ENCODE data around the gene MTRFR. TPM values are rescaled to one million over a fixed set of nuclear protein-coding genes. Genes with fewer than 3 reads are reported as not detected.
"Not testable (repeated sequence)": the region's sequence is repeated elsewhere in the genome, so short reads cannot be mapped to it uniquely, and the experiment has no call there.

MTRFR gene
- total RNA-seq, 2 experiments from 2014 or later, result 28.2 to 30.0 TPM

- ChIA-PET CTCF (interaction anchor here (1.0 to 5.4 kb wide), 14 partner anchors 8 to 439 kb away, joined by 3 to 34 read pairs (median 6); partner anchors contain the start of genes ARL6IP4 and KMT5A), POLR2A (interaction anchor here (0.5 to 3.2 kb wide), 51 partner anchors 9 to 966 kb away, joined by 3 to 80 read pairs (median 4); partner anchors contain the start of genes ATP6V0A2, DDX55, KMT5A and KNTC1)
- Mint-ChIP-seq H3K4me3 (peak overlapping the region; percentile 97), H3K9me3 (ENCODE audit: insufficient read depth) (no peaks in the 10 kb centered on the region), H3K27me3 (ENCODE audit: low read depth) (no peaks in the 10 kb centered on the region), H3K27ac (peak overlapping the region; percentile 97), H3K4me1 (ENCODE audit: low read depth) (peaks cover 65% of the 10 kb centered on the region), H3K36me3 (ENCODE audit: low read depth) (peaks cover 56% of the 10 kb centered on the region)
- ATAC-seq (no peak), DNase-seq (no peak)
Measured at GRCh38 chr12:123232472-123232806, 797 bp upstream of the MTRFR start.

DNA sequence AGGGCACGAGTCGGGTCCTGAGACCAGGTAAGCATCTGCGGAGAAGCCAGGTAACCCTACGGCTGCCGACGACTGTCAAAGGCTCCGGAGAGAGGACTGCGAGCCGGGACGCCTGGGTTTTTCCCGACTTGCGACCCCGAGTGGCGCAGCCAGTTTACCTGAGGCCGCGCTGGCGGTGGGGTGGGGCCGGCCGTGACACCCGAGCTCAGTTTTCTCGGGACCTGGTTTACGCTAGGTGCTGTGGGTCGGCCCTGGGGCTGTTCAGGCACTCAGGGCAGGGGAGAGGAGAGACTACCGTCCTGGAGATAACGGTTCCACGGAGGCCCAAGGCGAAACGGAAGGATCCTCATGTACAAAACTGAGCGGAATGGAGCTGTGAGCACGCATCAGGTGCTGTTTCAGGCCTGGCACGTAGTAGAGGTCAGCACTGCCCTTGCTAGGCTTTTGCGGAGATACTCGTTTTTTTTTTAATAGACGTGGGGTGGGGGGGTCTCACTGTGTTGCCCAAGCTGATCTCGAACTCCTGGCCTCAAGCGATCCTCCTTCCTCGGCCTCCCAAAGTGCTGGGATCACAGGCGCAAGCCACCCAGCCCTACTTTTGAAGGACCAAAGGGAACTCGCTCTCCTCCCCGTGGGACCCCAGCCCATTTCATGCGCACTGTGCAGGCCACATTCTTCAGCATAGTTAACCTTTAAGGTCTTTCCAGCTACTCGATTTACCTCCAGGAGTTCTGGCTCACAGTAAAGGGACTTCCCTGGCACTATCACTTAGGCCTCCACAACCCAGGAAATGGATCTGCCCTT lies 471 bp downstream of the MTRFR start:
- Mint-ChIP-seq H3K27ac (peak overlapping the region; percentile 97), H3K4me3 (peak overlapping the region; percentile 97), H3K9me3 (ENCODE audit: insufficient read depth) (no peaks in the 10 kb centered on the region), H3K27me3 (ENCODE audit: low read depth) (no peaks in the 10 kb centered on the region), H3K4me1 (ENCODE audit: low read depth) (peaks cover 66% of the 10 kb centered on the region), H3K36me3 (ENCODE audit: low read depth) (peaks cover 53% of the 10 kb centered on the region)
- DNase-seq, result peak; percentile 33
- ChIA-PET CTCF (interaction anchor here (0.6 to 5.4 kb wide), 12 partner anchors 8 to 348 kb away, joined by 3 to 34 read pairs (median 6); partner anchors contain the start of gene ARL6IP4), POLR2A (interaction anchor here (0.6 to 3.2 kb wide), 33 partner anchors 9 to 734 kb away, joined by 3 to 80 read pairs (median 7); partner anchors contain the start of genes DDX55, KMT5A, KNTC1 and OGFOD2)
- peak; percentile 24 for ATAC-seq

DNA sequence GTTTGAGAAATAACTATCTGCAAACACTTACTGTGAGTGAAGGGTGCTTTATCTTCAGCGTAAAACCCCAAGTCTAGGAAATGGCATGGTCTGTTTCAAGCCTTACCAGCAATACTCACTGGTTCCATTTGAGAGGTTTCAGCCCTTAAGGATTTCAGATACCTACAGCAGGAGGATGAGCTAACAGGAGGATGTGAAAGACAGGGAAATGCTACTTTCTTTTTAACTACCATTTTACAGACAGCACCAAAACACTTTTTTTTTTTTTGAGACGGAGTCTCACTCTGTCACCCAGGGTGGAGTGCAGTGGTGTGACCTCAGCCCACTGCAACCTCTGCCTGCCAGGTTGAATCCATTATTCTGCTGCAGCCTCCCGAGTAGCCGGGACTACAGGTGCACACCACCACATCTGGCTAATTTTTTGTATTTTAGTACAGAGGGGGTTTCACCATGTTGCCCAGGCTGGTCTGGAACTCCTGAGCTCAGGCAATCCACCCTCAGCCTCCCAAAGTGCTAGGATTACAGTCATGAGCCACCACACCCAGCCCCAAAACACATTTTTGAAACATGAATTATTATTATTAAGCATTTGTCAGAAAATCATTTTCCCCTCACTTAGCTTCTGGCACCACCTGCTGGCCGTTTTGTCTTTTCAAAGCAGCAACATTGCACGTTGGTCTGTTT lies 4.6 kb downstream of the MTRFR start:
- Mint-ChIP-seq H3K27me3 (ENCODE audit: low read depth) (no peaks in the 10 kb centered on the region), H3K36me3 (ENCODE audit: low read depth) (peaks cover 57% of the 10 kb centered on the region), H3K4me3 (peak overlapping the region; percentile 59), H3K9me3 (ENCODE audit: insufficient read depth) (no peaks in the 10 kb centered on the region), H3K27ac (peak overlapping the region; percentile 91), H3K4me1 (ENCODE audit: low read depth) (peaks cover 58% of the 10 kb centered on the region)
- ATAC-seq (no peak), DNase-seq (peak; percentile 83)
- ChIA-PET POLR2A (interaction anchor here (0.6 to 2.2 kb wide), 7 partner anchors 14 to 268 kb away, joined by 3 to 10 read pairs (median 3); partner anchors contain the start of genes ARL6IP4, OGFOD2 and SBNO1), CTCF (interaction anchor here (0.6 to 3.4 kb wide), 69 partner anchors 10 to 381 kb away, joined by 3 to 80 read pairs (median 4); partner anchors contain the start of genes ABCB9, ARL6IP4, OGFOD2 and TMED2)

DNA sequence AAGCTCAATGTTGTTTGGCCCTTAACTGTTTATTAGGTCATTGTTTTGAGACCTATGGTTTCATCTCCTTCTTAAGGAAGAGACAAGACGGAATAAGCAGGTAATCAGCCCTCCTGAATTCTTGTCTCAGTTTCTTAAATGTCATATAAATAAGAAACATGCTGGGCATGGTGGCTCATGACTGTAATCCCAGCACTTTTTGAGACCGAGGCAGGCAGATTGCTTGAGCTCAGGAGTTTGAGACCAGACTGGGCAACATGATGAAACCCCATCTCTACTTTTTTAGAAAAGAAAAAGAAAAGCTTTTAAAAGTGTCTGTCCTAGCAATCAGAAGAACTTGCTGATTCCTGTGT lies 5.1 kb downstream of the MTRFR start:
- Mint-ChIP-seq H3K9me3 (ENCODE audit: insufficient read depth) (no peaks in the 10 kb centered on the region), H3K36me3 (ENCODE audit: low read depth) (peaks cover 52% of the 10 kb centered on the region), H3K4me1 (ENCODE audit: low read depth) (peaks cover 59% of the 10 kb centered on the region), H3K27ac (peak overlapping the region; percentile 91), H3K4me3 (no peak overlapping the region), H3K27me3 (ENCODE audit: low read depth) (no peaks in the 10 kb centered on the region)
- POLR2A ChIA-PET, result interaction anchor here (0.8 to 2.2 kb wide), 6 partner anchors 15 to 268 kb away, joined by 3 to 10 read pairs (median 3); partner anchors contain the start of genes ARL6IP4, OGFOD2 and SBNO1
- DNase-seq, result no peak
- CTCF ChIA-PET, result interaction anchor here (0.7 to 3.4 kb wide), 62 partner anchors 10 to 380 kb away, joined by 3 to 80 read pairs (median 5); partner anchors contain the start of genes ABCB9, ARL6IP4, OGFOD2 and TMED2
- ATAC-seq, result no peak

DNA sequence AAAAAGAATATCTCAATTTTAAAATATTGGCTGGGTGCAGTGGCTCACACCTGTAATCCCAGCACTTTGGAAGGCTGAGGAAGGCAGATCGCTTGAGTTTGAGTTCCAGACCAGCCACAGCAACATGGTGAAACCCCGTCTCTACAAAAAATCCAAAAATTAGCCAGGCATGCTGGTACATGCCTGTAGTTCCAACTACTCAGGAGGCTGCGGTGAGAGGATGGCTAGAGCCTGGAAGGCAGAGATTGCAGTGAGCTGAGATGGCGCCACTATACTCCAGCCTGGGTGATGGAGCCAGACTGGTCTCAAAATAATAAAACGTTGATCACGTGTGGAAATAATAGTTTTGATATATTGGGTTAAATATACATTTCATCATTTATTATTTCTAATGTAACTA lies 5.7 kb downstream of the MTRFR start:
- H3K27ac Mint-ChIP-seq, result no peak overlapping the region
- no peaks in the 10 kb centered on the region for H3K27me3 Mint-ChIP-seq (ENCODE audit: low read depth)
- ChIA-PET POLR2A (interaction anchor here (1.1 to 2.2 kb wide), 2 partner anchors 16 to 269 kb away, joined by 3 to 10 read pairs; no protein-coding TSS in a partner anchor), CTCF (interaction anchor here (0.8 to 3.4 kb wide), 37 partner anchors 9 to 380 kb away, joined by 3 to 80 read pairs (median 6); partner anchors contain the start of genes ABCB9, OGFOD2 and TMED2)
- H3K4me1 Mint-ChIP-seq (ENCODE audit: low read depth), result peaks cover 61% of the 10 kb centered on the region
- H3K36me3 Mint-ChIP-seq (ENCODE audit: low read depth), result peaks cover 50% of the 10 kb centered on the region
- DNase-seq, result no peak
- no peak for ATAC-seq
- no peaks in the 10 kb centered on the region for H3K9me3 Mint-ChIP-seq (ENCODE audit: insufficient read depth)
- H3K4me3 Mint-ChIP-seq, result no peak overlapping the region

DNA sequence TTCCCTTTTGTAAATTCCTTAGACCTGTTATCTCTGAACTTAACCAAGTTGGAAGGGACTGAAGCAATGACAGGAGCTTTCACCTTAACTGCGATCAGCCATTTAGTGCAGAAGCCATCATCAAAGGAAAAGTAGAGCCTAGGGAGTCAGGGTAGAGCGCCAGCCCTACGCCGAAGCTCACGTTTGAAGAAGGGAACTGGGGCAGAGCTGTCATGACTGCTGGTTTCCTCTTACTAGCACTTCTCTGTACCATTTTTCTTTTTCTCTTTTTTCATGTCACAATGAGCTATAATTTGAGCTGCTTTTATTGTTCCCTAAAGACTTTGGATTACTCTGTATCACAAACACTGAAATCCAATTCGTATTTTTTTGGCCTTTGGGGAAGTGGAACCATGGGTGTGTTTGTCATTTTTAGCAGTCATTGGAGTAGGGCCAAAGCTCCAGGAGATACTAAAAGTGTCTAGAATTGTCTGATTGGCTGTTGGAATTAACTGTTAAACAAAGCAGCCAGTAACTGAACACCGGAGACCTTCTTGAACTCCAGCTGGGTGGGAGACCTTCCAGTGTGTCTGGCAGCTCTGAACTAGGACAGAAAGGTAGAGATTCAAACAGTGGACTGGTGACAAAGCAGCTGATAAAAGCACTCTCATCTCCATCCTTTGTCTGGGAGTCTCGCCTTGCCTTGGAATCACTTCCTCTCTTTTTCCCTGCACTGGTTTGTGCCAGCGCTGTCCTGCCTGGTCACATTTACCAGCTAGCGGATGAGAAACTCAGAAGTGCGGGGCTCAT lies 9.1 kb downstream of the MTRFR start:
- ChIA-PET POLR2A (interaction anchor here (0.7 to 3.3 kb wide), 3 partner anchors 9 to 267 kb away, joined by 3 to 21 read pairs (median 4); partner anchors contain the start of genes MPHOSPH9, MTRFR and OGFOD2), CTCF (interaction anchor here (1.0 to 3.5 kb wide), 8 partner anchors 10 to 448 kb away, joined by 3 to 24 read pairs (median 3); partner anchors contain the start of genes MPHOSPH9 and MTRFR)
- no peaks in the 10 kb centered on the region for H3K27me3 Mint-ChIP-seq (ENCODE audit: low read depth)
- DNase-seq, result no peak
- H3K36me3 Mint-ChIP-seq (ENCODE audit: low read depth), result peaks cover 46% of the 10 kb centered on the region
- H3K4me1 Mint-ChIP-seq (ENCODE audit: low read depth), result peaks cover 48% of the 10 kb centered on the region
- H3K9me3 Mint-ChIP-seq (ENCODE audit: insufficient read depth), result no peaks in the 10 kb centered on the region
- no peak for ATAC-seq
- no peak overlapping the region for H3K4me3 Mint-ChIP-seq
- peak overlapping the region; percentile 73 for H3K27ac Mint-ChIP-seq

DNA sequence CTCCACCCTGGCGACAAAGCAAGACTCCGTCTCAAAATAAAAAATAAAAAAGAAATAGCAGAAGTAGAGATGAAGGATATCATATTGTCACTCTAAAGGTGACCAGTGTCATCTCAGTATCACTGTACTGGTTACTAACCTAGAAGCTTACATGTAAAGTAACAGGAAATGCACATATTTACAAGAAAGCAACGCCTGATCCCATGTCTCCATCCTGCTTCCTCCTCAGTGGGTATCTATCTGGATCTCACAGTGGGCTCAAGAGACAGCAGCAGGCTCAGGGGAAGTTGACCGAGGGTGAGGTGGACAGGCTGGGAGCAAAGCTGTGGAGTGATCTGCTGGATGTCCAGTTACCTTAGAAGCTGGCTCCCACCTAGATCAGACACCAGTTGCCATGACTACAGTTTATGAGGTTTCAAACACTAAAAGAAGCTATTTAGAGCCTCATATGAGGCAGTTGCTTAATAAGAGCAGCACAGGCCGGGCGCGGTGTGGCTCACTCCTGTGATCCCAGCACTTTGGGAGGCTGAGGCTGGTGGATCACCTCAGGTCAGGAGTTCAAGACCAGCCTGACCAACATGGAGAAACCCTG lies 10.5 kb downstream of the MTRFR start:
- Mint-ChIP-seq H3K36me3 (ENCODE audit: low read depth) (peaks cover 49% of the 10 kb centered on the region), H3K27ac (peak overlapping the region; percentile 62), H3K4me3 (no peak overlapping the region), H3K9me3 (ENCODE audit: insufficient read depth) (no peaks in the 10 kb centered on the region), H3K4me1 (ENCODE audit: low read depth) (peaks cover 49% of the 10 kb centered on the region), H3K27me3 (ENCODE audit: low read depth) (no peaks in the 10 kb centered on the region)
- peak; percentile 34 for ATAC-seq
- ChIA-PET POLR2A (interaction anchor here (1.2 to 3.3 kb wide), 2 partner anchors 11 to 42 kb away, joined by 3 to 21 read pairs; partner anchors contain the start of genes MPHOSPH9 and MTRFR), CTCF (interaction anchor here (3.5 kb wide), 1 partner anchor 11 kb away, joined by 24 read pairs; the partner anchor contains the start of genes MPHOSPH9 and MTRFR)
- DNase-seq, result no peak

DNA sequence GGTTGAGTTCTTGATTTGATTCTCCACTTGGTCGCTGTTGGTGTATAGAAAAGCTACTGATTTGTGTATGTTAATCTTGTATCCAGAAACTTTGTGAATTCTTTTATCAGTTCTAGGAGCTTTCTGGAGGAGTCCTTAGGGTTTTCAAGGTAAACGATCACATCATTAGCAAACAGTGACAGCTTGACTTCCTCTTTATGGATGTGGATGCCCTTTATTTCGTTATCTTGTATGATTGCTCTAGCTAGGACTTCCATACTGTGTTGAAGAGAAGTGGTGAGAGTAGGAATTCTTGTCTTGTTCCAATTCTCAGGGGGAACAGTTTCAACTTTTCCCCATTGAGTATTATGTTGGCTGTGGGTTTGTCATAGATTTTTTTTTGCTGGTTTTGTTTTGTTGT lies 12.4 kb downstream of the MTRFR start:
- no peak overlapping the region for H3K27ac Mint-ChIP-seq
- DNase-seq (no peak), ATAC-seq (no peak)
- peaks cover 51% of the 10 kb centered on the region for H3K36me3 Mint-ChIP-seq (ENCODE audit: low read depth)
- H3K4me3 Mint-ChIP-seq, result no peak overlapping the region
- no peaks in the 10 kb centered on the region for H3K27me3 Mint-ChIP-seq (ENCODE audit: low read depth)
- ChIA-PET POLR2A (no interaction called here), CTCF (no interaction called here)
- peaks cover 58% of the 10 kb centered on the region for H3K4me1 Mint-ChIP-seq (ENCODE audit: low read depth)
- no peaks in the 10 kb centered on the region for H3K9me3 Mint-ChIP-seq (ENCODE audit: insufficient read depth)

GRCh38 chr12:123248129-123248528 lies 14.9 kb downstream of the MTRFR start:
- ChIA-PET POLR2A (interaction anchor here (0.8 to 1.4 kb wide), 2 partner anchors 15 kb away, joined by 3 to 7 read pairs; partner anchors contain the start of genes MPHOSPH9 and MTRFR), CTCF (interaction anchor here (1.9 to 2.8 kb wide), 3 partner anchors 10 to 15 kb away, joined by 5 to 21 read pairs (median 6); partner anchors contain the start of gene MPHOSPH9)
- peaks cover 45% of the 10 kb centered on the region for H3K36me3 Mint-ChIP-seq (ENCODE audit: low read depth)
- not testable (repeated sequence) for H3K9me3 Mint-ChIP-seq (ENCODE audit: insufficient read depth); ATAC-seq; H3K4me3 Mint-ChIP-seq; H3K27me3 Mint-ChIP-seq (ENCODE audit: low read depth); DNase-seq
- peak overlapping the region; percentile 73 for H3K27ac Mint-ChIP-seq
- peaks cover 54% of the 10 kb centered on the region for H3K4me1 Mint-ChIP-seq (ENCODE audit: low read depth)

- H3K27ac Mint-ChIP-seq, result peak overlapping the region; percentile 32
- ChIA-PET CTCF (interaction anchor here (0.8 to 2.8 kb wide), 5 partner anchors 9 to 20 kb away, joined by 4 to 21 read pairs (median 6); partner anchors contain the start of gene MPHOSPH9), POLR2A (interaction anchor here (0.8 to 1.1 kb wide), 2 partner anchors 16 to 17 kb away, joined by 3 read pairs; partner anchors contain the start of genes MPHOSPH9 and MTRFR)
- not testable (repeated sequence) for DNase-seq; H3K4me3 Mint-ChIP-seq; H3K9me3 Mint-ChIP-seq (ENCODE audit: insufficient read depth); ATAC-seq; H3K27me3 Mint-ChIP-seq (ENCODE audit: low read depth)
- H3K4me1 Mint-ChIP-seq (ENCODE audit: low read depth), result peaks cover 55% of the 10 kb centered on the region
- peaks cover 52% of the 10 kb centered on the region for H3K36me3 Mint-ChIP-seq (ENCODE audit: low read depth)
Measured at GRCh38 chr12:123248996-123249741, 15.9 kb downstream of the MTRFR start.

All from activated CD8-positive, alpha-beta T cell treated with anti-CD3 and anti-CD28 coated beads, Interleukin-2, amount 10 ng/mL, durations not matched to agents 7 days and 5 days (primary cell).